Activated naive CD4-positive, alpha-beta T cell treated with anti-CD3 and anti-CD28 coated beads, Interleukin-2, amount 50 U/mL, for 24 hours (primary cell): ENCODE results near the gene CLDN15.
A peak's percentile ranks its signal among the peaks of the same experiment; 100 is the strongest.
"Not testable (repeated sequence)": the region's sequence is repeated elsewhere in the genome, so short reads cannot be mapped to it uniquely, and the experiment has no call there.

Experiments used
- H3K27ac Mint-ChIP-seq: one replicate; pipeline ENCODE4 v1.8.0; 2021; ENCODE audit warnings: mild to moderate bottlenecking, mixed read lengths
- H3K27me3 Mint-ChIP-seq: one replicate; pipeline ENCODE4 v1.8.0; 2021; ENCODE audit warnings: mixed read lengths
- H3K36me3 Mint-ChIP-seq: one replicate; pipeline ENCODE4 v1.8.0; 2021; ENCODE audit warnings: mixed read lengths
- H3K4me1 Mint-ChIP-seq: one replicate; pipeline ENCODE4 v1.8.0; 2021; ENCODE audit warnings: mixed read lengths
- H3K4me3 Mint-ChIP-seq: one replicate; pipeline ENCODE4 v1.8.0; 2021; ENCODE audit warnings: mild to moderate bottlenecking, mixed read lengths
- H3K9me3 Mint-ChIP-seq: one replicate; pipeline ENCODE4 v1.8.0; 2021; ENCODE audit warnings: mixed read lengths

The CLDN15 gene

GRCh38 chr7:101216001-101216859 is 21.4 kb downstream of the CLDN15 start:
- peaks cover 34% of the 10 kb centered on the region for H3K4me1 Mint-ChIP-seq
- H3K27me3 Mint-ChIP-seq = no peaks in the 10 kb centered on the region
- no peaks in the 10 kb centered on the region for H3K36me3 Mint-ChIP-seq
- H3K27ac Mint-ChIP-seq = peak overlapping the region; percentile 39
- peak overlapping the region; percentile 95 for H3K4me3 Mint-ChIP-seq
- H3K9me3 Mint-ChIP-seq = no peaks in the 10 kb centered on the region

GRCh38 chr7:101212014-101212413 is 25.6 kb downstream of the CLDN15 start:
- H3K36me3 Mint-ChIP-seq = peaks cover 2% of the 10 kb centered on the region
- peaks cover 9% of the 10 kb centered on the region for H3K4me1 Mint-ChIP-seq
- no peaks in the 10 kb centered on the region for H3K27me3 Mint-ChIP-seq

GRCh38 chr7:101211501-101211900 is 26.1 kb downstream of the CLDN15 start:
- no peak overlapping the region for H3K4me3 Mint-ChIP-seq
- no peak overlapping the region for H3K27ac Mint-ChIP-seq
- H3K36me3 Mint-ChIP-seq = peaks cover 2% of the 10 kb centered on the region
- H3K27me3 Mint-ChIP-seq = no peaks in the 10 kb centered on the region
- H3K4me1 Mint-ChIP-seq = peaks cover 5% of the 10 kb centered on the region
- H3K9me3 Mint-ChIP-seq = no peaks in the 10 kb centered on the region

More at GRCh38 chr7:101212014-101212413, 25.6 kb downstream of the CLDN15 start:
- H3K9me3 Mint-ChIP-seq = no peaks in the 10 kb centered on the region
- H3K27ac Mint-ChIP-seq = no peak overlapping the region
- H3K4me3 Mint-ChIP-seq = no peak overlapping the region

- Mint-ChIP-seq H3K27me3 (no peaks in the 10 kb centered on the region), H3K9me3 (no peaks in the 10 kb centered on the region), H3K36me3 (peaks cover 3% of the 10 kb centered on the region), H3K27ac (no peak overlapping the region), H3K4me3 (no peak overlapping the region), H3K4me1 (no peaks in the 10 kb centered on the region)
These were observed 27.5 kb downstream of the CLDN15 start for GRCh38 chr7:101210143-101210542.

GRCh38 chr7:101208794-101209193 is 28.8 kb downstream of the CLDN15 start:
- Mint-ChIP-seq H3K4me3 (no peak overlapping the region), H3K27me3 (peaks cover under 1% of the 10 kb centered on the region), H3K36me3 (peaks cover 3% of the 10 kb centered on the region), H3K9me3 (no peaks in the 10 kb centered on the region), H3K27ac (no peak overlapping the region), H3K4me1 (peaks cover 6% of the 10 kb centered on the region)

GRCh38 chr7:101207459-101207858 is 30.1 kb downstream of the CLDN15 start:
- Mint-ChIP-seq H3K27ac (no peak overlapping the region), H3K36me3 (peaks cover 3% of the 10 kb centered on the region), H3K4me3 (no peak overlapping the region), H3K4me1 (peaks cover 13% of the 10 kb centered on the region), H3K27me3 (peaks cover 5% of the 10 kb centered on the region), H3K9me3 (no peaks in the 10 kb centered on the region)

GRCh38 chr7:101206665-101207042 is 30.9 kb downstream of the CLDN15 start:
- Mint-ChIP-seq H3K27ac (no peak overlapping the region), H3K27me3 (peaks cover 6% of the 10 kb centered on the region), H3K36me3 (peaks cover 3% of the 10 kb centered on the region), H3K4me1 (peaks cover 13% of the 10 kb centered on the region), H3K9me3 (no peaks in the 10 kb centered on the region), H3K4me3 (no peak overlapping the region)

- H3K4me3 Mint-ChIP-seq = no peak overlapping the region
- H3K27ac Mint-ChIP-seq = peak overlapping the region; percentile 8
- H3K9me3 Mint-ChIP-seq = no peaks in the 10 kb centered on the region
- peaks cover 13% of the 10 kb centered on the region for H3K4me1 Mint-ChIP-seq
- H3K36me3 Mint-ChIP-seq = peaks cover 3% of the 10 kb centered on the region
- H3K27me3 Mint-ChIP-seq = peaks cover 7% of the 10 kb centered on the region
These were observed 31.5 kb downstream of the CLDN15 start for GRCh38 chr7:101205901-101206664.

GRCh38 chr7:101203740-101204738 is 33.6 kb downstream of the CLDN15 start:
- Mint-ChIP-seq H3K4me1 (peaks cover 17% of the 10 kb centered on the region), H3K27me3 (peaks cover 14% of the 10 kb centered on the region), H3K27ac (peak overlapping the region; percentile 94), H3K4me3 (peak overlapping the region; percentile 81)
- H3K9me3 Mint-ChIP-seq, H3K36me3 Mint-ChIP-seq: not testable (repeated sequence)

- peaks cover 1% of the 10 kb centered on the region for H3K36me3 Mint-ChIP-seq
- H3K27ac Mint-ChIP-seq = no peak overlapping the region
- peaks cover 17% of the 10 kb centered on the region for H3K4me1 Mint-ChIP-seq
- no peaks in the 10 kb centered on the region for H3K9me3 Mint-ChIP-seq
- peak overlapping the region; percentile 19 for H3K4me3 Mint-ChIP-seq
- peaks cover 16% of the 10 kb centered on the region for H3K27me3 Mint-ChIP-seq
These were observed 35.0 kb downstream of the CLDN15 start for GRCh38 chr7:101202603-101202918.

GRCh38 chr7:101201695-101202602 is 35.7 kb downstream of the CLDN15 start:
- no peaks in the 10 kb centered on the region for H3K9me3 Mint-ChIP-seq

GRCh38 chr7:101200862-101201599 is 36.6 kb downstream of the CLDN15 start, which contains the start of gene MOGAT3:
TSS of gene MOGAT3 (minus strand) at chr7:101201036. CDS start at chr7:101200854, 182 bp downstream.
- H3K4me3 Mint-ChIP-seq = no peak within 1 kb of the TSS
- no peak within 1 kb of the TSS for H3K27ac Mint-ChIP-seq
- peaks cover 16% of the 10 kb centered on the region for H3K27me3 Mint-ChIP-seq
- H3K36me3 Mint-ChIP-seq = peaks cover 1% of the 10 kb centered on the region
- no peaks in the 10 kb centered on the region for H3K9me3 Mint-ChIP-seq
- H3K4me1 Mint-ChIP-seq = peaks cover 17% of the 10 kb centered on the region

More at GRCh38 chr7:101201695-101202602, 35.7 kb downstream of the CLDN15 start:
- Mint-ChIP-seq H3K4me1 (peaks cover 17% of the 10 kb centered on the region), H3K27me3 (peaks cover 16% of the 10 kb centered on the region), H3K27ac (no peak overlapping the region), H3K36me3 (peaks cover 1% of the 10 kb centered on the region), H3K4me3 (peak overlapping the region; percentile 19)

- H3K9me3 Mint-ChIP-seq = no peaks in the 10 kb centered on the region
- no peak overlapping the region for H3K4me3 Mint-ChIP-seq
- H3K27me3 Mint-ChIP-seq = peaks cover 16% of the 10 kb centered on the region
- peaks cover 17% of the 10 kb centered on the region for H3K4me1 Mint-ChIP-seq
- H3K27ac Mint-ChIP-seq = no peak overlapping the region
- H3K36me3 Mint-ChIP-seq = no peaks in the 10 kb centered on the region
These were observed 37.1 kb downstream of the CLDN15 start for GRCh38 chr7:101200504-101200861.

- H3K9me3 Mint-ChIP-seq, H3K4me3 Mint-ChIP-seq, H3K27ac Mint-ChIP-seq, H3K36me3 Mint-ChIP-seq: not testable (repeated sequence)
- H3K27me3 Mint-ChIP-seq = peaks cover 16% of the 10 kb centered on the region
- peaks cover 17% of the 10 kb centered on the region for H3K4me1 Mint-ChIP-seq
These were observed 38.1 kb downstream of the CLDN15 start for GRCh38 chr7:101199522-101199921.
